SK-N-SH treated with all-trans-retinoic acid at 6 μM for 48 hours (cell line): Measurements from ENCODE around the gene ARPC1A.

Source experiments
- ATAC-seq: fragments of 200-7000 bp; cut with Tn5 transposase; 3 replicates; pipeline ENCODE4 v1.9.1; 2020; ENCODE audit warnings: mild to moderate bottlenecking, moderate library complexity
- ARNTL ChIP-seq: fragments of 450-650 bp; formaldehyde crosslinking; IDR thresholded peaks from 2 replicates; pipeline ENCODE4 v1.5.0; 2020; ENCODE audit warnings: low read depth, mild to moderate bottlenecking, moderate library complexity, borderline replicate concordance
- BACH2 ChIP-seq: fragments of 250-450 bp; sonication (Bioruptor Pico); IDR thresholded peaks from 2 replicates; pipeline ENCODE4 v1.9.0; 2021; ENCODE audit warnings: mild to moderate bottlenecking, borderline replicate concordance
- CREB5 ChIP-seq: fragments of 250-450 bp; sonication (Bioruptor Pico); IDR thresholded peaks from 2 replicates; pipeline ENCODE4 v1.5.1; 2020; ENCODE audit warnings: low read depth, mild to moderate bottlenecking, moderate library complexity
- CSDC2 ChIP-seq: fragments of 250-450 bp; sonication (Bioruptor Pico); IDR thresholded peaks from 2 replicates; pipeline ENCODE4 v1.5.0; 2020; ENCODE audit warnings: mild to moderate bottlenecking, moderate library complexity
- CSRNP3 ChIP-seq: fragments of 250-450 bp; sonication (Bioruptor Pico); IDR thresholded peaks from 2 replicates; pipeline ENCODE4 v1.5.1; 2021; ENCODE audit warnings: mild to moderate bottlenecking, moderate library complexity
- ESRRG ChIP-seq: fragments of 250-450 bp; sonication (Bioruptor Pico); IDR thresholded peaks from 2 replicates; pipeline ENCODE4 v1.6.1; 2021; ENCODE audit warnings: mild to moderate bottlenecking
- GLIS3 ChIP-seq: fragments of 250-450 bp; sonication (Bioruptor Pico); IDR thresholded peaks from 2 replicates; pipeline ENCODE4 v1.5.0; 2020; ENCODE audit warnings: mild to moderate bottlenecking, moderate library complexity
- ISL1 ChIP-seq: fragments of 250-450 bp; sonication (Bioruptor Pico); IDR thresholded peaks from 2 replicates; pipeline ENCODE4 v2.1.2; 2022; ENCODE audit warnings: mild to moderate bottlenecking, moderate library complexity
- OSR1 ChIP-seq: fragments of 250-450 bp; sonication (Bioruptor Pico); IDR thresholded peaks from 2 replicates; pipeline ENCODE4 v1.8.0; 2022; ENCODE audit warnings: moderate library complexity, mild to moderate bottlenecking, inconsistent platforms
- PATZ1 ChIP-seq: fragments of 250-450 bp; sonication (Bioruptor Pico); IDR thresholded peaks from 2 replicates; pipeline ENCODE4 v1.8.0; 2020; ENCODE audit warnings: mild to moderate bottlenecking, moderate library complexity, borderline replicate concordance
- POU6F1 ChIP-seq: fragments of 250-450 bp; sonication (Bioruptor Pico); IDR thresholded peaks from 2 replicates; pipeline ENCODE4 v1.8.0; 2021; ENCODE audit warnings: low read depth, mild to moderate bottlenecking, moderate library complexity, borderline replicate concordance
- PPARA ChIP-seq: fragments of 250-450 bp; sonication (Bioruptor Pico); IDR thresholded peaks from 2 replicates; pipeline ENCODE4 v1.5.0; 2020; ENCODE audit warnings: mild to moderate bottlenecking, borderline replicate concordance
- RARB ChIP-seq: fragments of 250-450 bp; sonication (Bioruptor Pico); IDR thresholded peaks from 2 replicates; pipeline ENCODE4 v1.8.0; 2021; ENCODE audit warnings: mild to moderate bottlenecking, moderate library complexity
- SNAI2 ChIP-seq: fragments of 250-450 bp; sonication (Bioruptor Pico); IDR thresholded peaks from 2 replicates; pipeline ENCODE4 v1.5.0; 2020; ENCODE audit warnings: mild to moderate bottlenecking, moderate library complexity
- TCF4 ChIP-seq: fragments of 250-450 bp; sonication (Bioruptor Pico); IDR thresholded peaks from 2 replicates; pipeline ENCODE4 v1.8.0; 2021; ENCODE audit warnings: mild to moderate bottlenecking, moderate library complexity, borderline replicate concordance
- TSHZ2 ChIP-seq: fragments of 250-450 bp; sonication (Bioruptor Pico); IDR thresholded peaks from 2 replicates; pipeline ENCODE4 v1.5.0; 2020; ENCODE audit warnings: mild to moderate bottlenecking, moderate library complexity
- ZFP3 ChIP-seq: fragments of 250-450 bp; sonication (Bioruptor Pico); IDR thresholded peaks from 2 replicates; pipeline ENCODE4 v1.5.0; 2020; ENCODE audit warnings: mild to moderate bottlenecking, moderate library complexity
- ZFP30 ChIP-seq: fragments of 450-650 bp; formaldehyde crosslinking; IDR thresholded peaks from 2 replicates; pipeline ENCODE4 v1.5.0; 2022; ENCODE audit warnings: mild to moderate bottlenecking, moderate library complexity
- ZNF565 ChIP-seq: fragments of 450-650 bp; formaldehyde crosslinking; conservative IDR thresholded peaks from 2 replicates; pipeline ENCODE4 v1.5.0; 2020; ENCODE audit warnings: low read depth, mild to moderate bottlenecking, moderate library complexity
- ZNF70 ChIP-seq: fragments of 450-650 bp; formaldehyde crosslinking; IDR thresholded peaks from 2 replicates; pipeline ENCODE4 v1.5.0; 2020; ENCODE audit warnings: mild to moderate bottlenecking, moderate library complexity

ARPC1A gene

DNA sequence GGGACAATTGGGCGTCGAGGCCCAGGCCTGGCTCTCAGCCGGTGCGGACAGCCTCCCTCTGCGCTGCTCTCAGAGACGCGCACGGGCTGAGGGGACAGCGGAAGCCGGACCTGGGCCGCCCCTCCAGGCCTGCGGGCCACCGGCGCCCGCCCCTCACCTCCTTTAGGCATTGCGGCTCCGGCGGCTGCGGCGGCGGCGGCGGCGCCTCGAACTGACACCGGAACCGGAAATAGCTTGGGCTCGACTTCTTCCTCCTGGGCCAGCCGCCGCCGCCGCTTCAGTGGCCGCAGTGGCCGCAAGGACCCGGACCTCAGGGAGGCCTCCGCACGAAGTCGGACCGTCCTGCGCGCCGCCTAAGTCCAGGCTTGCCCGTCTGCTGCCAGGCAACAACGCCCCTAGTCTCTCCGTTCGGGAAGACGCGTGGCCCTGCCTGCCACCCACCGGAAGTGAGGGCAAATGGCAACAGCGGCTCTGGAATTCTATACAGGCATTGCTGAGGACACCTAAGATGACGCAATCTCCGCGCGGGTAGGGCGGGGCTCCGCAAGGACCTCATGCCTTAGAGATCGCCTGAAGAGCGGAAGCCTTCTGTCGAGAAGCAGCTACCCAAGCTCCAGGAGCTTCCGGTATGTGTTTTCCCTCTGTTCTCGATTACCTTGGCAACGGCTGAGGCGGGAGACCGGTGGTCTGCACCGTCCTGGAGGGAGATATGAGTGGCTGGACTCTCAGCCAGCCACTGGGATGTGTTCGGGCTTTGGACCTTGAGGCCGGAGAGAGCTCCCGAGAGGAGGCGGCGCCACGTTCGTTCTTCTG, 82.9 kb downstream of the ARPC1A start, which contains the start of the genes BUD31 and PDAP1:
TSS of gene BUD31 (plus strand) at position 591 of the 813 bp plus-strand sequence. CDS start 2,124 bp downstream, outside the sequence.
TSS of gene PDAP1 (minus strand) at position 219 of the 813 bp plus-strand sequence. CDS start at position 170, 49 bp downstream.
- ATAC-seq: peak; percentile 88
- no peak for TF ChIP-seq ARNTL (CRISPR knock-in tag)
- no peak for TF ChIP-seq RARB
- no peak for TF ChIP-seq SNAI2
- TF ChIP-seq TCF4 (CRISPR knock-in tag): no peak
- no peak for TF ChIP-seq ESRRG (CRISPR knock-in tag)
- TF ChIP-seq BACH2 (CRISPR knock-in tag): peak; percentile 82; the same call in 1 of the 2 replicates
- TF ChIP-seq ZFP3: no peak
- TF ChIP-seq CREB5 (CRISPR knock-in tag): peak; percentile 71; the same call in 1 of the 2 replicates
- TF ChIP-seq ZNF70 (CRISPR knock-in tag): no peak
- TF ChIP-seq, all 23 proteins: peak for 2

DNA sequence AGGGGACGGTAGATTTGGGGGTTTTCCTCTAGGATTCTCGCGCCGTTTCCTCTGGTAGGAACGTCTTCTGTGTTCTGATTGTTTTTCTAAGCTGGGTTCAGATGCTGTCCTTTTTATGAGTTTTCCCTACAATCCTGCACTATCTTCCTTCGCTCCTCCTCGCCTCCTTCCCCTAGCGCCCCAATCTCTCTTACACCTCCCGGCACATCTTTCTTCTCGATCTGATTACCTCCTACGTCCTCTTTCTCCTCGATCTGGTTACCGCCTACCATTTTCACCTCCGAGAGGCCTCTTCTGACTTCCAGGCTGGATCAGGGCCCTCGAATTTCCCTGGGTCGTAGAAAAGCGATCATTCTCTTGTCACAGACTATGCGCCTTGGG, 83.5 kb downstream of the ARPC1A start:
- TF ChIP-seq ARNTL (CRISPR knock-in tag): no peak
- no peak for TF ChIP-seq CSRNP3
- TF ChIP-seq CSDC2 (CRISPR knock-in tag): no peak
- TF ChIP-seq ZNF70 (CRISPR knock-in tag): no peak
- TF ChIP-seq ISL1 (CRISPR knock-in tag): no peak
- no peak for TF ChIP-seq RARB
- TF ChIP-seq CREB5 (CRISPR knock-in tag): no peak
- no peak for TF ChIP-seq GLIS3
- TF ChIP-seq POU6F1 (CRISPR knock-in tag): no peak
- TF ChIP-seq TCF4 (CRISPR knock-in tag): no peak
- TF ChIP-seq BACH2 (CRISPR knock-in tag): no peak
- TF ChIP-seq ZNF565 (CRISPR knock-in tag): no peak
- no peak for TF ChIP-seq PATZ1 (CRISPR knock-in tag)
- no peak for TF ChIP-seq TSHZ2 (CRISPR knock-in tag)
- TF ChIP-seq PPARA (CRISPR knock-in tag): no peak
- TF ChIP-seq ZFP3: no peak
- TF ChIP-seq ZFP30 (CRISPR knock-in tag): no peak
- no peak for TF ChIP-seq OSR1 (CRISPR knock-in tag)
- ATAC-seq: peak; percentile 2
